Retinal pigment epithelial cell (primary cell): ENCODE measurements around the gene ZNF835.
A peak's percentile ranks its signal among the peaks of the same experiment; 100 is the strongest.

Experiments
- DNase-seq: peaks from one replicate; pipeline ENCODE4 v3.0.0-alpha.2; 2010; ENCODE audit warnings: low read depth
- H3K4me3 ChIP-seq: 2 replicates; pipeline ENCODE4 v1.5.1; 2011; ENCODE audit warnings: mild to moderate bottlenecking, low read length, control low read depth, moderate library complexity
- CTCF ChIP-seq: conservative IDR thresholded peaks from 2 replicates; pipeline ENCODE4 v1.5.1; 2011; ENCODE audit warnings: low read depth, low read length, control low read depth, inconsistent platforms

Gene ZNF835

GRCh38 chr19:56664511-56664910 is 7.0 kb downstream of the ZNF835 start:
- no peak for TF ChIP-seq CTCF
- DNase-seq: no peak
- H3K4me3 ChIP-seq: no peak overlapping the region

GRCh38 chr19:56663931-56664500 is 7.5 kb downstream of the ZNF835 start:
- no peak overlapping the region for H3K4me3 ChIP-seq
- no peak for DNase-seq
- TF ChIP-seq CTCF: no peak

DNA sequence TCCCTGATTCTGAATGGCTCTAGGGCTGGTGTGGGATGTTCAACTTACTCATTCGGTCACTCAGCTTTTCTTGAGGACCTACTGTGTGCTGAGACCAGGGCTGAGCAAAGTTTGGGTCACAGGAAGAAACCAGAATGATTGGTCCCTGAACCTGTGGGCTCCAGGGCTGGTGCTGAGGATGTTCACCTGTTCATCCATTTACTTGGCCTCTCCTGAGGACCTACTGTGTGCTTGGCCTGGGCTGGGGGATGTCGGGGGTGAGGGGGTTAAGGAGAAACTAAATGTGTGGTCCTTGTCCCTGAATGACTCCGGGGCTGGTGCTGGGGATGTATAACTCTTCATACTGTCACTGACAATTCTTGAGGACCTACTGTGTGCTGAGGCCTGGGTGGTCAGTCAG is 10.3 kb downstream of the ZNF835 start:
- DNase-seq: no peak
- TF ChIP-seq CTCF: no peak
- no peak overlapping the region for H3K4me3 ChIP-seq

DNA sequence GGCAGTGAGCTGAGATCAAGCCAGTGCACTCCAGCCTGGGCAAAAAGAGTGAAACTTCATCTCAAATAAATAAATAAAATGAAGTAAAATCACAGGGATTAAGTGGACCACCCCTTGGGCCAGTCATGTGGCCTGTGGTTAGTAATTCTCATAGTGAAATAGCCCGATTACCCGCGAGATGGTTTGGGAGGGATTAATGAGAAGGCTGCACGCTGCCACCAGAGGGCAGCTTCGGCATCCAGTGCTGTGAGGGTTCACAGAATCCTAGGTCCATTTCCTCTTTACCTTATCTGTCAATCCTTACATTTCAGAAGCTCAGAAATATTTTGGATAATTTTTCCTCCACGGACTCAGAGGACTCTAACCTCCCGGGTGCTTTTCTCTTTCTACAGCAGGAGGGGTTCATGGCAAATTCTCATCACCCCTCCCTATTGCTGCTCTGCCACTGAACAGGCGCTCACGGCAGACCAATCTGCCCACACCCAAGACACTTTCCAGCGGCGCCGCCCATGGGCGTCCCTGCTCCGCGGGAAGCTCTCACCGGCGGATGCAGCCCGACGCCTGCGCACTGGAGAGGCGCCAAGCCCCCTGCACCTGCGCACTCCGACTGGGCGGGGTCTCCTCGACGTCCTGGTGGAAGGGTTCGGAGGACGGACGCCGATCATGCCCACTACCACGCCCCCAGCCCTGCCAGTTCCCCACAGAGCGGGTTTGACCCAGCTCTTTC is 11.0 kb downstream of the ZNF835 start:
- DNase-seq: no peak
- TF ChIP-seq CTCF: peak; percentile 20
- no peak overlapping the region for H3K4me3 ChIP-seq

DNA sequence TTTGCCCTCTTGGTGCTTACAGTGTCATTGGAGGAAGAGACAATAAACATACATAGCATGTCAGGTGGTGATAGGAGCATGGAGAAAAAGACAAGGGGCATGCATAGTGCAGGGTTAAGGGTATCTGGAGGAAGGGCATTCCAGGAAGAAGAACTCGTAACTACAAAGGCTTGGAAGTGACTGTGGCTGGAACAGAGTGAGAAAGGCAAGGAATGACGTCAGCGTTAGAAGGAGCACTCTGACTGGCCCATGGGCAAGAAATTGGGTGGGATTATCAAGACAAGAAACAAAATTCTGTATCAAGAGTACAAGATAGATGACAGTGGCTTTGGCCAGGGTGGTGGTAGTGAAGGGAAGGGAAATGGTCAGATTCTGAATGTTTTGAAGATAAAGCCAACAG is 17.4 kb downstream of the ZNF835 start:
- H3K4me3 ChIP-seq: no peak overlapping the region
- no peak for TF ChIP-seq CTCF
- DNase-seq: no peak

- DNase-seq: no peak
- no peak overlapping the region for H3K4me3 ChIP-seq
- TF ChIP-seq CTCF: no peak
Observed at GRCh38 chr19:56643460-56643955, 28.0 kb downstream of the ZNF835 start.
